K562 (cell line): ENCODE data around the gene E2F2. TPM values are rescaled to one million over a fixed set of nuclear protein-coding genes. Genes with fewer than 3 reads are reported as not detected.

Experiments used
- ATAC-seq: fragments of 200-7000 bp; cut with Tn5 transposase; 3 replicates; pipeline ENCODE4 v1.9.1; 2020; ENCODE audit warnings: moderate library complexity
- BruUV-seq: library from RNA; stranded (reverse); fragments of 400-500 nt; replicated peaks from 2 replicates; lab custom pipeline; 2021; lab: Mats Ljungman, UMichigan
- CTCF ChIA-PET: fragments of 300-600 bp; formaldehyde crosslinking; extraction: SDS; loops from one replicate; lab custom pipeline; 2021; ENCODE audit warnings: low intra/inter-chr PET ratio; lab: Yijun Ruan, JAX
- POLR2A ChIA-PET: fragments of 300-600, 350-650 bp; sonication (Branson Sonifier 250); formaldehyde crosslinking; extraction: SDS; loops from one replicate; lab custom pipeline; 2021; ENCODE audit warnings: antibody characterized with exemption, inconsistent platforms; lab: Yijun Ruan, JAX
- DNase-seq, 4 experiments: peaks; one replicate each; pipeline versions ENCODE4 v3.0.0 to v3.0.0-alpha.2; 2011 to 2018; ENCODE audit warnings: low spot score in 3 of 4, mixed read lengths in 3 of 4; ENCODE audit errors: extremely low read depth in 1 of 4
- FAIRE-seq: peaks from 2 replicates; lab custom pipeline; 2011; peaks lifted over from hg19 to GRCh38; lab: Jason Lieb, UNC
- H2AFZ ChIP-seq: 2 replicates; pipeline ENCODE4 v1.6.0; 2011; ENCODE audit warnings: low read depth, low read length, control low read depth, inconsistent platforms
- H3K27ac ChIP-seq: fragments of 200-600 bp; 3 replicates; pipeline ENCODE4 v1.8.0; 2011; ENCODE audit warnings: low read depth, mild to moderate bottlenecking, control low read depth, inconsistent platforms, low read length, moderate library complexity, mixed read lengths; ENCODE audit errors: extremely low read depth
- H3K27me3 ChIP-seq, 2 experiments: fragments of 300-600 bp in 1 of 2; 2 replicates in 1 of 2; 3 replicates in 1 of 2; pipeline versions ENCODE4 v1.6.0 to v1.8.0; 2011; ENCODE audit warnings: inconsistent platforms in 2 of 2, low read length in 2 of 2, mild to moderate bottlenecking in 1 of 2, mixed read lengths in 1 of 2, moderate library complexity in 1 of 2; ENCODE audit not compliant: control insufficient read depth in 2 of 2, insufficient read depth in 2 of 2
- H3K36me3 ChIP-seq: fragments of 300-600 bp; 3 replicates; pipeline ENCODE4 v1.8.0; 2011; ENCODE audit warnings: mild to moderate bottlenecking, low read length, inconsistent platforms; ENCODE audit not compliant: control insufficient read depth, insufficient read depth
- H3K4me1 ChIP-seq, 2 experiments: fragments of 200-600 bp in 1 of 2; replicated peaks in 1 of 2; 2 replicates in 1 of 2; 3 replicates in 1 of 2; pipeline versions ENCODE4 v1.5.1 to v1.8.0; 2011; ENCODE audit warnings: inconsistent platforms in 2 of 2, low read length in 2 of 2, mild to moderate bottlenecking in 1 of 2, mixed read lengths in 1 of 2, moderate library complexity in 1 of 2; ENCODE audit not compliant: control insufficient read depth in 2 of 2, insufficient read depth in 2 of 2
- H3K4me2 ChIP-seq: 2 replicates; pipeline ENCODE4 v1.6.1; 2011; ENCODE audit warnings: low read length, control low read depth, inconsistent platforms, mixed read lengths; ENCODE audit not compliant: insufficient read depth
- H3K4me3 ChIP-seq: fragments of 200-600 bp; sonication (generic), shearing (Covaris generic); 2 replicates; pipeline ENCODE4 v1.5.1; 2016; ENCODE audit warnings: control low read depth, inconsistent platforms
- H3K79me2 ChIP-seq: fragments of 200-600 bp; 3 replicates; pipeline ENCODE4 v1.8.0; 2011; ENCODE audit warnings: low read length, inconsistent platforms; ENCODE audit not compliant: control insufficient read depth, insufficient read depth
- H3K9ac ChIP-seq, 2 experiments: 2 replicates each; pipeline versions ENCODE4 v1.6.0 to v1.6.1; 2011; ENCODE audit warnings: low read depth in 2 of 2, low read length in 2 of 2, control low read depth in 1 of 2, inconsistent platforms in 1 of 2, mild to moderate bottlenecking in 1 of 2, mixed read lengths in 1 of 2; ENCODE audit not compliant: insufficient read depth in 1 of 2
- H3K9me1 ChIP-seq: one replicate; pipeline ENCODE4 v1.6.0; 2011; ENCODE audit warnings: inconsistent platforms, mild to moderate bottlenecking, low read length, moderate library complexity; ENCODE audit not compliant: control insufficient read depth, insufficient read depth
- H3K9me3 ChIP-seq: replicated peaks from 2 replicates; pipeline ENCODE4 v1.5.1; 2011; ENCODE audit warnings: low read depth, low read length, inconsistent platforms; ENCODE audit not compliant: control insufficient read depth, insufficient read depth
- H4K20me1 ChIP-seq: replicated peaks from 2 replicates; pipeline ENCODE4 v1.6.1; 2011; ENCODE audit warnings: low read length, inconsistent platforms, mixed read lengths; ENCODE audit not compliant: control insufficient read depth, insufficient read depth
- BDP1 ChIP-seq: IDR thresholded peaks from 3 replicates; pipeline ENCODE4 v1.6.1; 2011; ENCODE audit not compliant: insufficient read length, insufficient read depth
- CBFA2T2 ChIP-seq: fragments of 450-650 bp; conservative IDR thresholded peaks from 2 replicates; pipeline ENCODE4 v1.6.1; 2017; ENCODE audit warnings: mild to moderate bottlenecking
- CBX1 ChIP-seq: sonication (generic); IDR thresholded peaks from 2 replicates; pipeline ENCODE4 v1.6.1; 2016; ENCODE audit warnings: antibody characterized with exemption, low read depth, mild to moderate bottlenecking
- CEBPB ChIP-seq: fragments of 450-650 bp; IDR thresholded peaks from 2 replicates; pipeline ENCODE4 v1.6.1; 2016; ENCODE audit warnings: missing genetic modification characterization, missing compliant biosample characterization
- CHAMP1 ChIP-seq: fragments of 450-650 bp; IDR thresholded peaks from 2 replicates; pipeline ENCODE4 v1.6.1; 2016; ENCODE audit warnings: mild to moderate bottlenecking
- DPF2 ChIP-seq: fragments of 450-650 bp; IDR thresholded peaks from 2 replicates; pipeline ENCODE4 v1.6.1; 2016
- HDAC2 ChIP-seq: fragments of 450-650 bp; IDR thresholded peaks from 2 replicates; pipeline ENCODE4 v1.6.1; 2016; ENCODE audit warnings: mild to moderate bottlenecking
- MED1 ChIP-seq: sonication (generic); formaldehyde crosslinking; IDR thresholded peaks from 2 replicates; pipeline ENCODE4 v1.8.1; 2023; ENCODE audit warnings: missing genetic modification reagents, borderline replicate concordance
- POLR2G ChIP-seq: fragments of 200-400 bp; formaldehyde crosslinking; IDR thresholded peaks from 2 replicates; pipeline ENCODE4 v1.6.1; 2017; ENCODE audit warnings: low read depth, mild to moderate bottlenecking, antibody characterized with exemption, low read length, moderate library complexity
- SETDB1 ChIP-seq: IDR thresholded peaks from one replicate; pipeline ENCODE4 v1.6.1; 2012; ENCODE audit warnings: low read length, control low read depth, inconsistent platforms
- ZFX ChIP-seq: sonication (generic); formaldehyde crosslinking; IDR thresholded peaks from 2 replicates; pipeline ENCODE4 v1.8.0; 2022; ENCODE audit warnings: mild to moderate bottlenecking, missing genetic modification reagents, moderate library complexity
- ZNF780A ChIP-seq: fragments of 250-450 bp; sonication (Bioruptor Pico); IDR thresholded peaks from 2 replicates; pipeline ENCODE4 v1.5.0; 2021; ENCODE audit warnings: mild to moderate bottlenecking
- WGBS: fragments of 100-300 bp; shearing (Covaris generic); methylation state at CpG from one replicate; pipeline ENCODE4 v1.1.6; 2016; ENCODE audit warnings: low coverage, mixed read lengths; ENCODE audit not compliant: insufficient coverage; ENCODE audit errors: missing lambda C conversion rate; 5-methylcytosine and 5-hydroxymethylcytosine counted together
- in situ Hi-C: fragments of 300-500 bp; cut with MboI; formaldehyde crosslinking; loops from 4 replicates; pipeline ENCODE4 v1.15.0; 2018; ENCODE audit warnings: inconsistent platforms, mixed read lengths
- intact Hi-C: fragments of 100-400 bp; cut with micrococcal nuclease; formaldehyde crosslinking; loops from 2 replicates; pipeline ENCODE4 v1.14.2; 2022
- polyA plus RNA-seq, 8 experiments: library from polyadenylated mRNA; depleted of rRNA in 4 of 8; stranded (reverse) in 5 of 8; unstranded in 3 of 8; fragments of >200 nt; fragmentation: Nextera tagmentation in 2 of 8; fragmentation: Illumina TruSeq in 1 of 8; extraction: Ambion mirVana in 2 of 8; extraction: Trizol in 1 of 8; gene quantifications; 2 replicates each; pipeline versions ENCODE4 v1.2.1 to v1.2.3, GENCODE V29; 2011 to 2014; ENCODE audit warnings: inconsistent platforms in 1 of 8, missing spikeins in 1 of 8
- total RNA-seq, 7 experiments: library from RNA; depleted of rRNA in 6 of 7; stranded (reverse); fragments of >200 nt in 6 of 7; fragmentation: Illumina TruSeq in 2 of 7; extraction: Trizol in 2 of 7; gene quantifications; 2 replicates each; pipeline versions ENCODE4 v1.2.1 to v1.2.3, GENCODE V29; 2011 to 2021; ENCODE audit warnings: low replicate concordance in 1 of 7
- TF ChIP-seq, protein P1 (sequence below): fragments of 450-650 bp; IDR thresholded peaks from one replicate; pipeline ENCODE4 v1.6.1; 2018; ENCODE audit warnings: mild to moderate bottlenecking, moderate library complexity; ENCODE audit not compliant: partially characterized antibody
- TF ChIP-seq, protein P2 (sequence below): IDR thresholded peaks from 2 replicates; pipeline ENCODE4 v1.6.1; 2011; ENCODE audit not compliant: insufficient read length; ENCODE audit errors: extremely low read depth
- TF ChIP-seq, protein P3 (sequence below): sonication (generic); formaldehyde crosslinking; IDR thresholded peaks from 2 replicates; pipeline ENCODE4 v1.8.0; 2023; ENCODE audit warnings: mild to moderate bottlenecking, missing genetic modification reagents

Gene E2F2
- total and polyA plus RNA-seq, 9 of the 15 experiments (the other 6 are each of a cell fraction or from before 2014, with no cell fraction given): 3.1 to 25.3 (median 11.4) TPM

DNA sequence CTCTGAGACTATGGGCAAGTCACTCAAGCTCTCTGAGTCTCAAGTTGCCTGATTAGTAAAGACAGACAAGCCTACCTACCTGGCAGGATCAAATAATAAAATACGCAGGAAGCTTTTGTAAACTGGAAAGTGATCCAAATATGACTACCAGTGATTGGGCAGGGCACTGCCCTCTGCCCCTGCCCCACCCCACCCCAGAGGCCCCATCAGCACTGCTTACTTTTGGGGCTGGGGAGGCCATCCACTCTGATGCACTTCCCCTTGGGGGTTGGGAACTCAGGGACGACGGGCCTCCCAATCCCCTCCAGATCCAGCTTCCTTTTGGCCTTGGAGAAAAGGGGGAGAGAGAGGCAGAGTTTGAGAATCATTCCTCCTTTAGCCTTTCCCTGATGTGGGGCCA is 6.9 kb downstream of the E2F2 start (continued):
- TF ChIP-seq SETDB1 (no peak), ZFX (CRISPR knock-in tag) (no peak), CBFA2T2 (no peak)
- TF ChIP-seq, protein P1, sequence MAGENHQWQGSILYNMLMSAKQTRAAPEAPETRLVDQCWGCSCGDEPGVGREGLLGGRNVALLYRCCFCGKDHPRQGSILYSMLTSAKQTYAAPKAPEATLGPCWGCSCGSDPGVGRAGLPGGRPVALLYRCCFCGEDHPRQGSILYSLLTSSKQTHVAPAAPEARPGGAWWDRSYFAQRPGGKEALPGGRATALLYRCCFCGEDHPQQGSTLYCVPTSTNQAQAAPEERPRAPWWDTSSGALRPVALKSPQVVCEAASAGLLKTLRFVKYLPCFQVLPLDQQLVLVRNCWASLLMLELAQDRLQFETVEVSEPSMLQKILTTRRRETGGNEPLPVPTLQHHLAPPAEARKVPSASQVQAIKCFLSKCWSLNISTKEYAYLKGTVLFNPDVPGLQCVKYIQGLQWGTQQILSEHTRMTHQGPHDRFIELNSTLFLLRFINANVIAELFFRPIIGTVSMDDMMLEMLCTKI: no peak
- TF ChIP-seq, all 486 proteins: peak for 0

GRCh38 chr1:23522244-23522982 is 8.6 kb downstream of the E2F2 start:
- in situ Hi-C loops: no loop called here
- Histone ChIP-seq H3K4me1 (peaks cover 17 to 23% of the 10 kb centered on the region in 2 experiments; a peak in 4 of 5 replicates), H2AFZ (no peak overlapping the region), H3K79me2 (peaks cover 30% of the 10 kb centered on the region), H3K36me3 (peaks cover 86% of the 10 kb centered on the region), H3K27ac (no peak overlapping the region), H3K9me1 (peaks cover 14% of the 10 kb centered on the region), H3K4me3 (no peak overlapping the region), H3K4me2 (no peak overlapping the region), H4K20me1 (peaks cover 19% of the 10 kb centered on the region), H3K27me3 (no peaks in the 10 kb centered on the region), H3K9ac (no peak overlapping the region), H3K9me3 (no peaks in the 10 kb centered on the region; the same call in 1 of the 2 replicates)
- ATAC-seq (no peak), FAIRE-seq (peak; percentile 19), DNase-seq (no peak)
- no TSS peak for BruUV-seq
- intact Hi-C loops: no loop called here
- ChIA-PET POLR2A (interaction anchor here (0.5 kb wide), 1 partner anchor 124 kb away, joined by 3 read pairs; no protein-coding TSS in a partner anchor), CTCF (no interaction called here)
- 88% methylated on average over 7 of the region's 7 CpGs for WGBS
- TF ChIP-seq MED1 (CRISPR knock-in tag): no peak
- TF ChIP-seq DPF2: no peak
- peak; percentile 30; the same call in 1 of the 2 replicates for TF ChIP-seq HDAC2
- 0 out of 2 replicates have a peak, but pooled peaks have one; percentile 34 for TF ChIP-seq CBX1
- no peak for TF ChIP-seq ZNF780A (CRISPR knock-in tag)
- TF ChIP-seq POLR2G: no peak
- TF ChIP-seq, protein P2, sequence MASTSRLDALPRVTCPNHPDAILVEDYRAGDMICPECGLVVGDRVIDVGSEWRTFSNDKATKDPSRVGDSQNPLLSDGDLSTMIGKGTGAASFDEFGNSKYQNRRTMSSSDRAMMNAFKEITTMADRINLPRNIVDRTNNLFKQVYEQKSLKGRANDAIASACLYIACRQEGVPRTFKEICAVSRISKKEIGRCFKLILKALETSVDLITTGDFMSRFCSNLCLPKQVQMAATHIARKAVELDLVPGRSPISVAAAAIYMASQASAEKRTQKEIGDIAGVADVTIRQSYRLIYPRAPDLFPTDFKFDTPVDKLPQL: no peak
- TF ChIP-seq CEBPB (tag): peak; percentile 56; the same call in 1 of the 2 replicates
- TF ChIP-seq CHAMP1: no peak
- TF ChIP-seq, protein P3, sequence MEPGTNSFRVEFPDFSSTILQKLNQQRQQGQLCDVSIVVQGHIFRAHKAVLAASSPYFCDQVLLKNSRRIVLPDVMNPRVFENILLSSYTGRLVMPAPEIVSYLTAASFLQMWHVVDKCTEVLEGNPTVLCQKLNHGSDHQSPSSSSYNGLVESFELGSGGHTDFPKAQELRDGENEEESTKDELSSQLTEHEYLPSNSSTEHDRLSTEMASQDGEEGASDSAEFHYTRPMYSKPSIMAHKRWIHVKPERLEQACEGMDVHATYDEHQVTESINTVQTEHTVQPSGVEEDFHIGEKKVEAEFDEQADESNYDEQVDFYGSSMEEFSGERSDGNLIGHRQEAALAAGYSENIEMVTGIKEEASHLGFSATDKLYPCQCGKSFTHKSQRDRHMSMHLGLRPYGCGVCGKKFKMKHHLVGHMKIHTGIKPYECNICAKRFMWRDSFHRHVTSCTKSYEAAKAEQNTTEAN: no peak
- TF ChIP-seq BDP1: no peak
